HEK293T (cell line): ENCODE data around the gene NARS2.

Source experiments
- BHLHE40 ChIP-seq: fragments of 450-650 bp; IDR thresholded peaks from 2 replicates; pipeline ENCODE4 v1.6.1; 2016; ENCODE audit warnings: mild to moderate bottlenecking, moderate library complexity, borderline replicate concordance
- ELF4 ChIP-seq: fragments of 450-650 bp; IDR thresholded peaks from 2 replicates; pipeline ENCODE4 v1.6.1; 2017; ENCODE audit warnings: antibody characterized with exemption
- FOXA1 ChIP-seq: fragments of 450-650 bp; IDR thresholded peaks from 2 replicates; pipeline ENCODE4 v1.6.1; 2016; ENCODE audit warnings: mild to moderate bottlenecking
- NFRKB ChIP-seq: fragments of 450-650 bp; IDR thresholded peaks from 2 replicates; pipeline ENCODE4 v1.6.1; 2016; ENCODE audit warnings: mild to moderate bottlenecking, moderate library complexity
- PKNOX1 ChIP-seq: fragments of 450-650 bp; IDR thresholded peaks from 2 replicates; pipeline ENCODE4 v1.6.1; 2016
- SP1 ChIP-seq: fragments of 450-650 bp; IDR thresholded peaks from 2 replicates; pipeline ENCODE4 v1.6.1; 2017
- SUZ12 ChIP-seq: fragments of 450-650 bp; IDR thresholded peaks from 2 replicates; pipeline ENCODE4 v1.6.1; 2016; ENCODE audit warnings: mild to moderate bottlenecking
- TARDBP ChIP-seq: fragments of 450-650 bp; IDR thresholded peaks from 2 replicates; pipeline ENCODE4 v1.6.1; 2016

- no peak for TF ChIP-seq SP1
- no peak for TF ChIP-seq PKNOX1
- no peak for TF ChIP-seq FOXA1
- no peak for TF ChIP-seq TARDBP
- no peak for TF ChIP-seq NFRKB
- no peak for TF ChIP-seq SUZ12
- TF ChIP-seq ELF4, result no peak
- no peak for TF ChIP-seq BHLHE40
These were observed 103.7 kb downstream of the NARS2 start for GRCh38 chr11:78470861-78471442.
